Hematopoietic multipotent progenitor cell (in vitro differentiated cells): ENCODE measurements around the gene GHITM. TPM values are rescaled to one million over a fixed set of nuclear protein-coding genes. Genes with fewer than 3 reads are reported as not detected.

Experiments used
- DNase-seq, 3 donors: peaks; one replicate each; pipeline ENCODE4 v3.0.0-alpha.2; 2011 to 2015; ENCODE audit warnings: low read depth in 2 of 3, low spot score in 2 of 3
- total RNA-seq: library from RNA; depleted of rRNA; stranded (reverse); fragments of >200 nt; gene quantifications from one replicate; pipeline ENCODE4 v1.2.3, GENCODE V29; 2012

Gene GHITM
- total RNA-seq, 1 donor: 85.6 TPM

DNA sequence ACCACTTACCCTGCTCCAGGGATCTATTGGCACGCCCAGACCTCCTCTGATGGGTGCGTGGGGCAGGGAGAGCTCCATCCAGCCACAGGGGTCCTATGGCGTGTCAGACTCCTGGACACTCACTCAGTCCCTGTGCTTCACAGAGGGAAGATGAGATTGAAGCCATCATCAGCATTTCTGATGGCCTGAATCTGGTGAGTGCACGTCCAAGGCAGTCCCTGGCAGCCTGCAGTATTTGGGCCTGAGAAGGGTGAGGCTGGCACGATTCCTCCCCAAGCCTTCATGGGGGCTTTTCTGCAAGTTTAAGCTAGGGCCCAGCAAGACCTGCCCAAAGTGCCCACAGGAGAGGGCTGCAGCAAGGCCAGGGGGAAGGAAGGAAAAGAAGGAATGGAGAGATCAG lies 58.3 kb downstream of the GHITM start:
- no peak for DNase-seq

DNA sequence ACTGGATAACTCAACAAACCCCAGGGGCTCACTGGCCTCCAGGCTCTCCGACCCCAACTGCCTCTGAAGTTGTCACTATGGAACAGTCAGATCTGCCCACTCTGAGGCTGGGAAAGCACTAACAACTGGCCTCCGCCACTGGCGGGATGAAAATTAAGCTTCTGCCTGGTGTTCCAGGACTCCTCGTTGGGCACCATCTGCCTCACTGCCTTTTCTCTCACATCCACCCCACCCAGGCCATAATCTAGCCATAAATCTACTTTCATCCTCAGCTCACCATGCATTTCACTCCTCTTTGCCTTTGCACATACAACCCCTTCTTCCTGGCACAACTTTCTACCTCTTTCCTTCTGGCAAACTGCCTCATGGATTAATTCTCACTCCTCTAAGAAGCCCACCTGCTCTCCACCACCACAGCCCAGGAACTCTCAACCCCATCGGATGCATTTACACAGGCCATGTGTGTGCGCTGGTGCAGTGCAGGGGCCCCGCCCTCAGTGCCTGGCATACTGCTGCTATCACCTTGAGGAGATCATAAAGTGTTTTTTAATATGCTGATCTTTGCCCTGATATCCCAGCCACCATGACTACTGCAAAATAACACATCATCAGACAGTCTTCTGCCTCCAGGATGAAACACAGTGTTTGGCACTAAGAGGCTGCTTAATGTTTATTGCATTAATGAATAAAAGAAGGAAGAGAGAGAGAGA lies 59.1 kb downstream of the GHITM start:
- DNase-seq: no peak

DNA sequence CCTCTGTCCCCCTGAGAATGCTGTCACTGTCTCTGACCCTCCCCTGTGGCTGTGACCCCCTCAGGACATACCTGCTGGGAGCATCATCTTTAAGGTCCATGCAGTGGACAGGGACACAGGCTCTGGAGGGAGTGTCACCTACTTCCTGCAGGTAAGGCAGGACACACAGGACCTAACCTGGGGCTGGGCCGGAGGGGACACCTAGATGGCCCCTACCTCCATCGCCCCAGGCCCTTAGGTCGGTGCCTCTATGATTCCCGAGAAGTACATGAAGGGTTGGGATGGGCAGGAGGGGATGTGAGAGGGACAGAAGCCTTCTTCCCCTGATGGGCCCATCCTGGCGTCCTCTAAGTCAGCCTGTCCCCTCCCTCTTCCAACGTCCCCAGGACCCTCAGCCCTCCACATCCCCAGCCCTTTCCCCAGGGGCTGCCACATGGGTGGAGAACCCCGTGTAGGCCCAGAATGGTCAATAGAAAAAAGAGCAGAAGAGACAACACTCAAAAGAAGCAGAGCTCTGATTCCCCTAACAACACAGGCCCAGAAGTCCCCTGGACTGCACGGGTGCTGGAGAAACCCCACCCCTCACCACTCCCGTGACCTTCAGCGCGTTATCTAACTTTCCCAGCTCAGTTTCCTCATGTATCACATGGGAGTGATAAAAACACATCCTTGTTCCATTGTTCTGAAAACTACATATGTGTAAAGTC lies 61.4 kb downstream of the GHITM start:
- DNase-seq: no peak

DNA sequence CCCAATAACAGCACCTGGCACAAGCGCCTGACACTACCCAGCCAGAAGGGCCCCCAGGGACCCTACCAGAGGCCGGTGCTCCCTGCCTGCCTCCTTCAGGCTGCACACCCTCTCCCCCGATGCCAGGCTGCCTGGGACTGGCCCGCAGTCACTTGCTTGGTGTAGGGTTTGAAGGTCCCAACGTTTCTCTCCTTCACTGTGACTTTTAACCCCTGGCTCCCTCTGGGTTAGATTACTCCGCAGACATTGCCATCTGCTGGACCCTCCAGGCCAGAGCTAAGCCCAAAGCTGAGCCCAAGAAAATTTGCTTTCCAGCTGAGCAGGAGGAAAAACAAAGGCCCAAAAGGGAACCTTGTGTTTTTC lies 61.9 kb downstream of the GHITM start:
- no peak for DNase-seq

- DNase-seq: no peak
Measured at GRCh38 chr10:84201682-84202081, 62.4 kb downstream of the GHITM start.

DNA sequence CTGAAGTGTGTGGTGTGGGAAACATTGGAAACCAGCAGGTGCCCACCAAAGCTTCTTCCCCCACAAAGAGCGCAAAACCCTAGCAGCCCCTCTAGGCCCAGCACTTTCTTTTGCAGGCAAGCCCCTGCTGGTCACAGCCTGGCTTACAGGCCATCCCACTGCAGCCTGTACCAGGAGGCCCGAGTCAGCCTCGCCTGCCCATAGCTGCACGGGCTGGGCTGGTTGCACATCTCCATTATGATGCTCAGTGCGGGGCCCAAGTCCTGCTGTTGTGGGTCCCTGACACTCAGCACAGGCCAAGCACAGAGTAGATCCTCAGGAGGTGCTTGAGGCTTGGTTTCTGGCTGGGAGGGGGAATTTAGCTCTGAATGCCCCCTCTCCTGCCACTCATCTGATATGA lies 63.0 kb downstream of the GHITM start:
- DNase-seq: no peak

Other genes starting within 250 kb of the GHITM start
- not detected for gene GPR15LG, start 34.3 kb downstream of the GHITM start, total RNA-seq
- gene CDHR1, start 55.0 kb downstream of the GHITM start, total RNA-seq: under 0.01 TPM
- gene LRIT2, start 86.0 kb downstream of the GHITM start, total RNA-seq: not detected
- gene LRIT1, start 102.0 kb downstream of the GHITM start, total RNA-seq: not detected
- gene RGR, start 105.5 kb downstream of the GHITM start, total RNA-seq: not detected
- 5.4 TPM for gene CCSER2, start 189.1 kb downstream of the GHITM start, total RNA-seq